Nephron progenitor cell (in vitro differentiated cells): Measurements from ENCODE around the gene GTF3C2.

Source experiments
- DNase-seq: peaks from one replicate; pipeline ENCODE4 v3.0.0; 2021
- H3K27ac Mint-ChIP-seq: 2 replicates; pipeline ENCODE4 v1.8.0; 2021; ENCODE audit warnings: mild to moderate bottlenecking, moderate library complexity, mixed read lengths
- H3K27me3 Mint-ChIP-seq: 2 replicates; pipeline ENCODE4 v1.8.0; 2021; ENCODE audit warnings: mild to moderate bottlenecking, low read depth, mixed read lengths; ENCODE audit not compliant: poor library complexity
- H3K36me3 Mint-ChIP-seq: 2 replicates; pipeline ENCODE4 v1.8.0; 2021; ENCODE audit warnings: low read depth, mixed read lengths
- H3K4me1 Mint-ChIP-seq: 2 replicates; pipeline ENCODE4 v1.8.0; 2021; ENCODE audit warnings: mixed read lengths
- H3K4me3 Mint-ChIP-seq: 2 replicates; pipeline ENCODE4 v1.8.0; 2021; ENCODE audit warnings: mild to moderate bottlenecking, moderate library complexity, mixed read lengths
- H3K9me3 Mint-ChIP-seq: 2 replicates; pipeline ENCODE4 v1.8.0; 2021; ENCODE audit warnings: mild to moderate bottlenecking, moderate library complexity, mixed read lengths
- TF ChIP-seq, protein P1 (sequence below): fragments of 200-600 bp; sonication (generic); IDR thresholded peaks from 2 replicates; pipeline ENCODE4 v1.5.0; 2021; ENCODE audit warnings: antibody characterized with exemption

Gene GTF3C2, protein sequence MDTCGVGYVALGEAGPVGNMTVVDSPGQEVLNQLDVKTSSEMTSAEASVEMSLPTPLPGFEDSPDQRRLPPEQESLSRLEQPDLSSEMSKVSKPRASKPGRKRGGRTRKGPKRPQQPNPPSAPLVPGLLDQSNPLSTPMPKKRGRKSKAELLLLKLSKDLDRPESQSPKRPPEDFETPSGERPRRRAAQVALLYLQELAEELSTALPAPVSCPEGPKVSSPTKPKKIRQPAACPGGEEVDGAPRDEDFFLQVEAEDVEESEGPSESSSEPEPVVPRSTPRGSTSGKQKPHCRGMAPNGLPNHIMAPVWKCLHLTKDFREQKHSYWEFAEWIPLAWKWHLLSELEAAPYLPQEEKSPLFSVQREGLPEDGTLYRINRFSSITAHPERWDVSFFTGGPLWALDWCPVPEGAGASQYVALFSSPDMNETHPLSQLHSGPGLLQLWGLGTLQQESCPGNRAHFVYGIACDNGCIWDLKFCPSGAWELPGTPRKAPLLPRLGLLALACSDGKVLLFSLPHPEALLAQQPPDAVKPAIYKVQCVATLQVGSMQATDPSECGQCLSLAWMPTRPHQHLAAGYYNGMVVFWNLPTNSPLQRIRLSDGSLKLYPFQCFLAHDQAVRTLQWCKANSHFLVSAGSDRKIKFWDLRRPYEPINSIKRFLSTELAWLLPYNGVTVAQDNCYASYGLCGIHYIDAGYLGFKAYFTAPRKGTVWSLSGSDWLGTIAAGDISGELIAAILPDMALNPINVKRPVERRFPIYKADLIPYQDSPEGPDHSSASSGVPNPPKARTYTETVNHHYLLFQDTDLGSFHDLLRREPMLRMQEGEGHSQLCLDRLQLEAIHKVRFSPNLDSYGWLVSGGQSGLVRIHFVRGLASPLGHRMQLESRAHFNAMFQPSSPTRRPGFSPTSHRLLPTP

GRCh38 chr2:27356382-27357181, at the start of gene GTF3C2:
Gene GTF3C2, minus strand, starts transcription at chr2:27356764. Its CDS starts 13,210 bp downstream, at chr2:27343554.
- peak; percentile 90 for DNase-seq
- Mint-ChIP-seq H3K27ac (peak within 1 kb of the TSS; percentile 100), H3K9me3 (peaks cover 22% of the 10 kb centered on the region), H3K4me3 (peak within 1 kb of the TSS; percentile 96), H3K36me3 (peaks cover 31% of the 10 kb centered on the region), H3K4me1 (peaks cover 58% of the 10 kb centered on the region), H3K27me3 (peaks cover 5% of the 10 kb centered on the region)
- TF ChIP-seq, protein P1, sequence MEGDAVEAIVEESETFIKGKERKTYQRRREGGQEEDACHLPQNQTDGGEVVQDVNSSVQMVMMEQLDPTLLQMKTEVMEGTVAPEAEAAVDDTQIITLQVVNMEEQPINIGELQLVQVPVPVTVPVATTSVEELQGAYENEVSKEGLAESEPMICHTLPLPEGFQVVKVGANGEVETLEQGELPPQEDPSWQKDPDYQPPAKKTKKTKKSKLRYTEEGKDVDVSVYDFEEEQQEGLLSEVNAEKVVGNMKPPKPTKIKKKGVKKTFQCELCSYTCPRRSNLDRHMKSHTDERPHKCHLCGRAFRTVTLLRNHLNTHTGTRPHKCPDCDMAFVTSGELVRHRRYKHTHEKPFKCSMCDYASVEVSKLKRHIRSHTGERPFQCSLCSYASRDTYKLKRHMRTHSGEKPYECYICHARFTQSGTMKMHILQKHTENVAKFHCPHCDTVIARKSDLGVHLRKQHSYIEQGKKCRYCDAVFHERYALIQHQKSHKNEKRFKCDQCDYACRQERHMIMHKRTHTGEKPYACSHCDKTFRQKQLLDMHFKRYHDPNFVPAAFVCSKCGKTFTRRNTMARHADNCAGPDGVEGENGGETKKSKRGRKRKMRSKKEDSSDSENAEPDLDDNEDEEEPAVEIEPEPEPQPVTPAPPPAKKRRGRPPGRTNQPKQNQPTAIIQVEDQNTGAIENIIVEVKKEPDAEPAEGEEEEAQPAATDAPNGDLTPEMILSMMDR = no peak

- TF ChIP-seq, protein P1 = no peak
- Mint-ChIP-seq H3K4me1 (no peaks in the 10 kb centered on the region), H3K4me3 (no peak overlapping the region), H3K27me3 (no peaks in the 10 kb centered on the region), H3K36me3 (peaks cover 48% of the 10 kb centered on the region), H3K9me3 (peaks cover 4% of the 10 kb centered on the region), H3K27ac (peak overlapping the region; percentile 74)
- DNase-seq = no peak
These were observed 44.0 kb upstream of the GTF3C2 start for GRCh38 chr2:27400348-27401135.

DNA sequence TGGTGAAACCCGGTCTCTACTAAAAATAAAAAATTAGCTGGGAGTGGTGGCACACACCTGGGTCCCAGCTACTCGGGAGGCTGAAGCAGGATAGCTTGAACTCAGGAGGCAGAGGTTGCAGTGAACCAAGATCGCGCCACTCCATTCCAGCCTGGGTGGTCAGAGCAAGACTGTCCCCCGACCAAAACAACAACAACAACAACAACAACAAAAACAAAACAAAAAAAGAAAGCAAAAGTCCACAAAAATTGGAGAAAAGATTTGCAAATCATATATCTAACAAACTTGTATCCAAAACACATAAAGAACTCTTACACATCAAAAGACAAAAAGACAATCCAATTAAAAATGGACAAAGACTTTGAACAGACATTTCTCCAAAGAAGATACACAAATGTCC, 42.4 kb upstream of the GTF3C2 start:
- no peaks in the 10 kb centered on the region for H3K4me1 Mint-ChIP-seq
- H3K36me3 Mint-ChIP-seq = peaks cover 54% of the 10 kb centered on the region
- H3K27me3 Mint-ChIP-seq = no peaks in the 10 kb centered on the region
- DNase-seq = no peak
- H3K27ac Mint-ChIP-seq = peak overlapping the region; percentile 59
- TF ChIP-seq, protein P1 = no peak
- peaks cover 4% of the 10 kb centered on the region for H3K9me3 Mint-ChIP-seq
- H3K4me3 Mint-ChIP-seq = no peak overlapping the region

GRCh38 chr2:27393225-27393624, 36.7 kb upstream of the GTF3C2 start:
- Mint-ChIP-seq H3K4me1 (no peaks in the 10 kb centered on the region), H3K27me3 (peaks cover 8% of the 10 kb centered on the region), H3K27ac (no peak overlapping the region), H3K4me3 (no peak overlapping the region), H3K36me3 (peaks cover 56% of the 10 kb centered on the region), H3K9me3 (no peaks in the 10 kb centered on the region)
- TF ChIP-seq, protein P1 = no peak
- no peak for DNase-seq
